ENCODE results near the gene DUSP22.

Gene DUSP22

GRCh38 chr6:397056-397455, 104.8 kb downstream of the DUSP22 start:
- no peak for DNase-seq (ENCODE audit: low read depth)

GRCh38 chr6:397604-398003, 105.3 kb downstream of the DUSP22 start:
- no peak for DNase-seq (ENCODE audit: low read depth)

DNA sequence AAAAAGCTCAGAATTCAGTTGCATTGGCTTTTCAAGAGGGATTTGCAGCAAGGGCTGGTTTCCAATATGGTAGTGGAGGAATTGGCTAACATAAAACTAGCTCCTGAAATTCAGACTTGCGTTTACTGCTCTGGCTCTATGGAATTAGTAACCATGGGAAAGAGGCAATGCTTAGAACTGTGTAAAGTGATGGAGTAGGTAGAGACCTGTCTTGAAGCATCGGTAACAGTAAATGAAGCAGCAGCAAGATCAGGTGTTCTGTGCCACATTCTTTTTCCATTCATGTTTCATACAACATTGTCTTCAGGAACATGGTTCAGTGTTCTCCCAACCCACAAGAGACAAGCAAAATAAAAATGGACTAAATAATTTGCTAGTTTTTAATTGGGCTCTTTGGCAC, 105.8 kb downstream of the DUSP22 start:
- no peak for DNase-seq (ENCODE audit: low read depth)

DNA sequence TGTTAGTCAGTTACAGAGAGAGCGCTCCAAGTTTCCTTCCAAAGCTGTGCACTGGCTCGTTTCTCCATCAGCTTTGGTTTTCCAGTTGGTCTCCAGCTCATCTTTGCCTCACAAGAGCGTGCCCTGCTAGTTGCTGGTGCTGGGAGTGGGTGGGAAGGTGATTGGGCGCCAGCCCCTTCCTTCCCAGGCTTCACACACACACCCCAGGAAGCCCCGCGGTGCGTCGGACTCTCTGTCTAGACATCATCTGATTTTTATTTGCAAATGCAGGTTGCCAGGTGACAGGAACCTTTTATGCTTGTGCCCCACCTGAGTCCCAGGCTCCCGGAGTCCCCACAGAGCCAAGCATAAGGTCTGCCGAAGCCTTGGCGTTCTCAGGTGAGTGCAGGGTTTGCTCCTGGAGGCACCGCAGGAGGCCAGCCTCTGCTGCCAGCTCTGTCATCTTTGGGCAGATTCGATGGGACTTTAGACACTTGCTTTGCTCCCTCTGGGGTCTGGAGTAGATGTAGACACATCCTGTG, 106.3 kb downstream of the DUSP22 start:
- no peak for DNase-seq (ENCODE audit: low read depth)

DNA sequence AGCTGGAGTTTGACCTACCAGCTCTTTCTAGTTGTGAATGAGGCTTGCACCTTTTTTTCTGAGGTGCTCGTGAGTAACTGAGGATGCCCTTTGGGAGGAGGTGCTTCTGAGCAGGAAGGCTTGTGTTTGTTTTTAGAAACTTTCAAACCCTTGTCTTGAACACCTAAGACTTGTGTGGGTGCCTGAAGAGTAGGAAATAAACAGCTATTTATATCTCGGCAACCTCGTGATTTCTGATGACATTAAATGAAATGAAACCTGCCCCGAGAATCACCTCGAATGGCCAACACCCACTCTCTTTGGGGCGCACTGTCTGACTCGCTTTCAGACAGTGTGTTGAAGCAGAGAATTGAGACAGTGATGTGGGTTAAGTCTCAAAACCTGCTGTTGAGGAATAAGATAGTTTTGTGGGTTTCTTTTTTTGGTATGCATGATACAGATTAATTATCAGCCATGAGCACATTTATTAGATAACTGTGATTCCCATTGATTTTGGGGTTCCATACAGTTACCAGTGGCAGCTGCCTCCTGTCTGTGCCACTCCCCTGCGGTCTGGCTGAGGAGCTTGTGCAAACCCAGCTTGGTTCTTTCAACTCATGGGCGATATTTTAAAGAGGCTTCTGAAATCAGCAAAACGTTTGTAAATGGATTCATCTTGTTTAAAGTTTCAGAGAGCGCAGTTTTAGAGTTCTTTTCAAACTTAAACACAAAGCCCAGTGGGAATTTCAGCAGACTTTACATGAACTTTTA, 107.7 kb downstream of the DUSP22 start:
- no peak for DNase-seq (ENCODE audit: low read depth)

- no peak for DNase-seq (ENCODE audit: low read depth)
Observed at GRCh38 chr6:400815-401214, 108.5 kb downstream of the DUSP22 start.

All from stromal cell of bone marrow (primary cell).